Measurements from ENCODE around the gene DDX6.

GRCh38 chr11:118827118-118827517 is 36.2 kb upstream of the DDX6 start:
- TF ChIP-seq CTCF (IDR thresholded peaks at IDR 0.05) = no peak
- TF ChIP-seq GABPA (IDR thresholded peaks at IDR 0.05; ENCODE audit: low read depth) = no peak
- TF ChIP-seq, protein P1, sequence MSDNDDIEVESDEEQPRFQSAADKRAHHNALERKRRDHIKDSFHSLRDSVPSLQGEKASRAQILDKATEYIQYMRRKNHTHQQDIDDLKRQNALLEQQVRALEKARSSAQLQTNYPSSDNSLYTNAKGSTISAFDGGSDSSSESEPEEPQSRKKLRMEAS (IDR thresholded peaks at IDR 0.05; ENCODE audit: low read depth) = no peak
- no peak for TF ChIP-seq ELF1 (IDR thresholded peaks at IDR 0.05)
- no peak for TF ChIP-seq MEF2A (IDR thresholded peaks at IDR 0.05; ENCODE audit: borderline replicate concordance, low read depth)
- TF ChIP-seq JUND (IDR thresholded peaks at IDR 0.05) = no peak
- TF ChIP-seq POLR2AphosphoS5 (IDR thresholded peaks at IDR 0.05; ENCODE audit: low read depth, low read length) = no peak
- TF ChIP-seq CHD2 (IDR thresholded peaks at IDR 0.05; ENCODE audit: low read length, partially characterized antibody) = no peak
- TF ChIP-seq USF2 (IDR thresholded peaks at IDR 0.05; ENCODE audit: borderline replicate concordance, low read depth, low read length) = no peak
- no peak for TF ChIP-seq NFIC (IDR thresholded peaks at IDR 0.05; ENCODE audit: borderline replicate concordance)
